HEK293 (cell line): ENCODE results near the gene CPA5.

Experiments
- CTCF ChIA-PET: fragments of 350-600 bp; formaldehyde crosslinking; extraction: SDS; loops from one replicate; lab custom pipeline; 2021; ENCODE audit warnings: antibody characterized with exemption; lab: Yijun Ruan, JAX
- POLR2A ChIA-PET: fragments of 300-600 bp; formaldehyde crosslinking; extraction: SDS; loops from one replicate; lab custom pipeline; 2020; ENCODE audit warnings: antibody characterized with exemption, inconsistent platforms; lab: Yijun Ruan, JAX
- H3K27ac ChIP-seq: fragments of 200-500 bp; sonication (Bioruptor generic); 2 replicates; pipeline ENCODE4 v1.5.1; 2014; ENCODE audit warnings: low read depth, low read length, control low read depth, inconsistent platforms; ENCODE audit errors: extremely low read depth
- H3K36me3 ChIP-seq, 2 experiments: fragments of 200-500 bp in 1 of 2; sonication (Bioruptor generic) in 1 of 2; 1 replicate in 1 of 2; 2 replicates in 1 of 2; pipeline ENCODE4 v1.5.1; 2014 to 2017; ENCODE audit warnings: inconsistent platforms in 2 of 2, low read length in 2 of 2; ENCODE audit not compliant: control insufficient read depth in 2 of 2, insufficient read depth in 1 of 2
- H3K4me1 ChIP-seq: fragments of 200-500 bp; sonication (Bioruptor generic); 2 replicates; pipeline ENCODE4 v1.5.1; 2014; ENCODE audit warnings: mild to moderate bottlenecking, low read length, inconsistent platforms; ENCODE audit not compliant: control insufficient read depth, insufficient read depth
- H3K4me3 ChIP-seq: 2 replicates; pipeline ENCODE4 v1.5.1; 2011; ENCODE audit warnings: low read depth, mild to moderate bottlenecking, control low read depth, low read length, moderate library complexity
- H3K9me3 ChIP-seq: fragments of 200-500 bp; sonication (Bioruptor generic); 2 replicates; pipeline ENCODE4 v1.5.1; 2014; ENCODE audit warnings: low read depth, low read length, inconsistent platforms; ENCODE audit not compliant: control insufficient read depth, insufficient read depth
- CTCF ChIP-seq: fragments of 450-650 bp; formaldehyde crosslinking; IDR thresholded peaks from 2 replicates; pipeline ENCODE4 v1.5.1; 2016; ENCODE audit warnings: missing biosample characterization, missing genetic modification characterization
- GLI2 ChIP-seq: fragments of 450-650 bp; formaldehyde crosslinking; IDR thresholded peaks from 2 replicates; pipeline ENCODE4; 2017; ENCODE audit warnings: missing biosample characterization, missing genetic modification characterization, low read depth, borderline replicate concordance
- HOXD13 ChIP-seq: sonication (generic); formaldehyde crosslinking; IDR thresholded peaks from 2 replicates; pipeline ENCODE4 v1.8.0; 2022; ENCODE audit warnings: missing genetic modification reagents, borderline replicate concordance
- KLF9 ChIP-seq: fragments of 450-650 bp; formaldehyde crosslinking; IDR thresholded peaks from 2 replicates; pipeline ENCODE4 v1.5.1; 2016; ENCODE audit warnings: missing biosample characterization, missing genetic modification characterization, low read depth
- PRDM6 ChIP-seq: fragments of 450-650 bp; formaldehyde crosslinking; IDR thresholded peaks from 2 replicates; pipeline ENCODE4 v1.5.1; 2017; ENCODE audit warnings: missing biosample characterization, missing genetic modification characterization
- WT1 ChIP-seq: fragments of 450-650 bp; formaldehyde crosslinking; IDR thresholded peaks from 2 replicates; pipeline ENCODE4 v1.5.1; 2016; ENCODE audit warnings: missing biosample characterization, missing genetic modification characterization
- YY1 ChIP-seq: fragments of 450-650 bp; formaldehyde crosslinking; IDR thresholded peaks from 2 replicates; pipeline ENCODE4 v1.5.1; 2018; ENCODE audit warnings: missing biosample characterization, missing genetic modification characterization
- ZBTB26 ChIP-seq: fragments of 450-650 bp; formaldehyde crosslinking; optimal IDR thresholded peaks from 2 replicates; pipeline ENCODE3; 2016; ENCODE audit warnings: missing biosample characterization, mild to moderate bottlenecking, missing genetic modification characterization
- ZFHX2 ChIP-seq: fragments of 450-650 bp; formaldehyde crosslinking; conservative IDR thresholded peaks from 2 replicates; pipeline ENCODE4 v1.5.1; 2016; ENCODE audit warnings: missing biosample characterization, missing genetic modification characterization
- ZNF16 ChIP-seq: fragments of 450-650 bp; formaldehyde crosslinking; IDR thresholded peaks from 2 replicates; pipeline ENCODE4 v1.5.1; 2016; ENCODE audit warnings: low read depth, missing biosample characterization, missing genetic modification characterization
- ZNF184 ChIP-seq: fragments of 450-650 bp; IDR thresholded peaks from 2 replicates; pipeline ENCODE4 v1.5.1; 2018; ENCODE audit warnings: missing biosample characterization, mild to moderate bottlenecking, missing genetic modification characterization
- ZNF394 ChIP-seq: fragments of 450-650 bp; formaldehyde crosslinking; IDR thresholded peaks from 2 replicates; pipeline ENCODE4 v1.5.1; 2016; ENCODE audit warnings: missing biosample characterization, missing genetic modification characterization, mild to moderate bottlenecking, moderate library complexity, borderline replicate concordance
- ZNF433 ChIP-seq: fragments of 450-650 bp; formaldehyde crosslinking; IDR thresholded peaks from 2 replicates; pipeline ENCODE4 v1.5.1; 2016; ENCODE audit warnings: missing biosample characterization, missing genetic modification characterization, low read depth
- ZNF571 ChIP-seq: fragments of 450-650 bp; formaldehyde crosslinking; IDR thresholded peaks from 2 replicates; pipeline ENCODE4 v1.5.0; 2017; ENCODE audit warnings: missing biosample characterization, missing genetic modification characterization
- ZNF600 ChIP-seq: fragments of 450-650 bp; formaldehyde crosslinking; IDR thresholded peaks from 2 replicates; pipeline ENCODE4 v1.5.1; 2016; ENCODE audit warnings: missing biosample characterization, missing genetic modification characterization
- ZNF629 ChIP-seq: fragments of 450-650 bp; formaldehyde crosslinking; IDR thresholded peaks from 2 replicates; pipeline ENCODE4 v1.5.1; 2017; ENCODE audit warnings: missing biosample characterization, missing genetic modification characterization
- ZNF654 ChIP-seq: fragments of 450-650 bp; formaldehyde crosslinking; IDR thresholded peaks from 2 replicates; pipeline ENCODE4 v1.5.1; 2016; ENCODE audit warnings: low read depth, missing biosample characterization, missing genetic modification characterization
- ZNF747 ChIP-seq: fragments of 450-650 bp; formaldehyde crosslinking; IDR thresholded peaks from 2 replicates; pipeline ENCODE4 v1.5.1; 2016; ENCODE audit warnings: missing biosample characterization, missing genetic modification characterization
- TF ChIP-seq, protein P1 (sequence below): fragments of 450-650 bp; formaldehyde crosslinking; IDR thresholded peaks from 2 replicates; pipeline ENCODE4 v1.5.1; 2016; ENCODE audit warnings: missing biosample characterization, missing genetic modification characterization
- TF ChIP-seq, protein P2 (sequence below): fragments of 450-650 bp; formaldehyde crosslinking; IDR thresholded peaks from 2 replicates; pipeline ENCODE4 v1.5.1; 2016; ENCODE audit warnings: missing biosample characterization, missing genetic modification characterization
- TF ChIP-seq, protein P3 (sequence below): fragments of 450-650 bp; formaldehyde crosslinking; IDR thresholded peaks from 2 replicates; pipeline ENCODE4 v1.5.1; 2016; ENCODE audit warnings: missing biosample characterization, missing genetic modification characterization

Gene CPA5

DNA sequence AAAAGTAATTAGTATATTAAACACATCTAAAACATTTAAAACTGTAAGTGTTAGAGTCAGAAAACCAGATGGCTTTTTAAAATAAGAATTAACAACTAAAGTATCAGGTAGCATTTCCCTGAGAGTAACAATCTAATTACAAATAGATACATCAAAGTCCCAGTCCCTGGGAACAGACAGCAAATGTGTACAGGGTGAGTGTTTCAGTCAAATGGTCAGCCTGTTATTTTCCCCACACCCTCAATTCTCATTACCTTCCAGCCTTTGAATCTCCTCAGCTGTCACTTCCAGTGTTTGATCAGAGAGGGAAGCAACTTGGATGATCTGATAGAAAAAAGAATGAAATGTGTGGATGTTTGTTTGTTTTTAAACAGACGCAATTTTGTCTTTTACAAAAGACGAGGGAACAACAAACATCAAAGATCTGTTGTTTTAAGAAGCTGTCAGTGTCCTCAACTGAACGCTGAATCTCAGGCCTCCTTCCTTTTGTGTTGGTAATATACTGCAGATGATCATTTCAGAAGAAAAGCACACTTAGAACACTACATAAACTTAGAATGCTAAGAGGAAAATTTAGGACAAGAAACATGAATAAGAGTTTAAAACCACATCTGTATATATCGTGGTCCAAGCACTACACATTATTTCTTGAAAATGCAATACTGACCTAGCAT, 66.4 kb downstream of the CPA5 start:
- POLR2A ChIA-PET: no interaction called here
- H3K4me3 ChIP-seq: no peak overlapping the region
- H3K27ac ChIP-seq: no peak overlapping the region
- no peaks in the 10 kb centered on the region for H3K4me1 ChIP-seq
- no peak for TF ChIP-seq ZNF654 (tag by site-specific recombination)
- no peak for TF ChIP-seq HOXD13
- no peak for TF ChIP-seq ZFHX2 (tag by site-specific recombination)
- no peak for TF ChIP-seq ZNF16 (tag by site-specific recombination)
- TF ChIP-seq WT1 (tag by site-specific recombination): no peak
- TF ChIP-seq, protein P1, sequence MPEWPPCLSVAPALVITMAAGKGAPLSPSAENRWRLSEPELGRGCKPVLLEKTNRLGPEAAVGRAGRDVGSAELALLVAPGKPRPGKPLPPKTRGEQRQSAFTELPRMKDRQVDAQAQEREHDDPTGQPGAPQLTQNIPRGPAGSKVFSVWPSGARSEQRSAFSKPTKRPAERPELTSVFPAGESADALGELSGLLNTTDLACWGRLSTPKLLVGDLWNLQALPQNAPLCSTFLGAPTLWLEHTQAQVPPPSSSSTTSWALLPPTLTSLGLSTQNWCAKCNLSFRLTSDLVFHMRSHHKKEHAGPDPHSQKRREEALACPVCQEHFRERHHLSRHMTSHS (tag by site-specific recombination): no peak
- TF ChIP-seq, protein P2, sequence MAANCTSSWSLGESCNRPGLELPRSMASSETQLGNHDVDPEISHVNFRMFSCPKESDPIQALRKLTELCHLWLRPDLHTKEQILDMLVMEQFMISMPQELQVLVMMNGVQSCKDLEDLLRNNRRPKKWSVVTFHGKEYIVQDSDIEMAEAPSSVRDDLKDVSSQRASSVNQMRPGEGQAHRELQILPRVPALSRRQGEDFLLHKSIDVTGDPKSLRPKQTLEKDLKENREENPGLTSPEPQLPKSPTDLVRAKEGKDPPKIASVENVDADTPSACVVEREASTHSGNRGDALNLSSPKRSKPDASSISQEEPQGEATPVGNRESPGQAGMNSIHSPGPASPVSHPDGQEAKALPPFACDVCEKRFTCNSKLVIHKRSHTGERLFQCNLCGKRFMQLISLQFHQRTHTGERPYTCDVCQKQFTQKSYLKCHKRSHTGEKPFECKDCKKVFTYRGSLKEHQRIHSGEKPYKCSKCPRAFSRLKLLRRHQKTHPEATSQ (tag by site-specific recombination): no peak
- TF ChIP-seq PRDM6: no peak
- TF ChIP-seq CTCF (tag by site-specific recombination): no peak
- no peak for TF ChIP-seq ZNF184 (tag by site-specific recombination)
- TF ChIP-seq ZNF394 (tag by site-specific recombination): no peak
- no peak for TF ChIP-seq KLF9 (tag by site-specific recombination)
- TF ChIP-seq ZNF571 (tag by site-specific recombination): no peak
- no peak for TF ChIP-seq ZNF747 (tag by site-specific recombination)
- TF ChIP-seq ZNF433: no peak
- TF ChIP-seq YY1 (tag by site-specific recombination): no peak
- TF ChIP-seq ZNF600 (tag by site-specific recombination): no peak
- no peaks in the 10 kb centered on the region for H3K36me3 ChIP-seq
- no peaks in the 10 kb centered on the region for H3K9me3 ChIP-seq
- CTCF ChIA-PET: no interaction called here

DNA sequence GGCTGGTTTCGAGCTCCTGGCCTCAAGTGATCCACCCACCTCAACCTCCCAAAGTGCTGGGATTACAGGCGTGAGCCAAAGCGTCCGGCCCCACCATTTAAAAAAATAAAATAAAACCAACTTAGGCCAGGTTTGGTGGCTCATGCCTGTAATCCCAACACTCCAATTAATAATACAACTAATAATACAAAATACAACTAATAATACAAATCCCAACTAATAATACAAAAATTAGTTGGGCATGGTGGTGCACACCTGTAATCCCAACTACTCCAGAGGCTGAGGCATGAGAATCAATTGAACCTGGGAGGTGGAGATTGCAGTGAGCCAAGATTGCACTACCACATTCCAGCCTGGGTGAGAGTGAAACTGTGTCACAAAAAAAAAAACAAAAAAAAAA, 68.6 kb downstream of the CPA5 start:
- POLR2A ChIA-PET: no interaction called here
- CTCF ChIA-PET: interaction anchor here (0.8 to 0.9 kb wide), 2 partner anchors 9 to 10 kb away, joined by 3 read pairs; no protein-coding TSS in a partner anchor

More for the DNA sequence above, 68.6 kb downstream of the CPA5 start:
- Histone ChIP-seq H3K27ac (no peak overlapping the region), H3K9me3 (no peaks in the 10 kb centered on the region), H3K36me3 (no peaks in the 10 kb centered on the region), H3K4me1 (no peaks in the 10 kb centered on the region), H3K4me3 (no peak overlapping the region)
- TF ChIP-seq, protein P3, sequence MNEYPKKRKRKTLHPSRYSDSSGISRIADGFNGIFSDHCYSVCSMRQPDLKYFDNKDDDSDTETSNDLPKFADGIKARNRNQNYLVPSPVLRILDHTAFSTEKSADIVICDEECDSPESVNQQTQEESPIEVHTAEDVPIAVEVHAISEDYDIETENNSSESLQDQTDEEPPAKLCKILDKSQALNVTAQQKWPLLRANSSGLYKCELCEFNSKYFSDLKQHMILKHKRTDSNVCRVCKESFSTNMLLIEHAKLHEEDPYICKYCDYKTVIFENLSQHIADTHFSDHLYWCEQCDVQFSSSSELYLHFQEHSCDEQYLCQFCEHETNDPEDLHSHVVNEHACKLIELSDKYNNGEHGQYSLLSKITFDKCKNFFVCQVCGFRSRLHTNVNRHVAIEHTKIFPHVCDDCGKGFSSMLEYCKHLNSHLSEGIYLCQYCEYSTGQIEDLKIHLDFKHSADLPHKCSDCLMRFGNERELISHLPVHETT (tag by site-specific recombination): no peak
- TF ChIP-seq ZNF394 (tag by site-specific recombination) (no peak), ZNF629 (no peak), ZBTB26 (tag by site-specific recombination) (no peak), GLI2 (tag by site-specific recombination) (no peak)
